Uterus (tissue), 2 donors: Measurements from ENCODE around the gene SEL1L.

Experiments
- CTCF ChIP-seq, 4 experiments: fragments of 200-600 bp in 2 of 4; fragments of 450-650 bp in 2 of 4; sonication (generic) in 2 of 4; IDR thresholded peaks; one replicate each; pipeline ENCODE4 v1.5.1; 2016 to 2019; ENCODE audit warnings: antibody characterized with exemption in 4 of 4, mild to moderate bottlenecking in 2 of 4, moderate library complexity in 1 of 4
- POLR2A ChIP-seq, 2 donors: fragments of 450-650 bp; IDR thresholded peaks; one replicate each; pipeline ENCODE4 v1.6.1; 2016; ENCODE audit warnings: antibody characterized with exemption in 2 of 2, mild to moderate bottlenecking in 1 of 2, moderate library complexity in 1 of 2

- TF ChIP-seq CTCF (IDR thresholded peaks at IDR 0.05), result no peak
- TF ChIP-seq POLR2A (IDR thresholded peaks at IDR 0.05), result no peak
Observed at GRCh38 chr14:81519200-81520011, 14.2 kb downstream of the SEL1L start.
